K562 (cell line): ENCODE data around the gene TM4SF4. TPM values are rescaled to one million over a fixed set of nuclear protein-coding genes. Genes with fewer than 3 reads are reported as not detected.

Experiments used
- ATAC-seq: fragments of 200-7000 bp; cut with Tn5 transposase; 3 replicates; pipeline ENCODE4 v1.9.1; 2020; ENCODE audit warnings: moderate library complexity
- BruUV-seq: library from RNA; stranded (reverse); fragments of 400-500 nt; replicated peaks from 2 replicates; lab custom pipeline; 2021; lab: Mats Ljungman, UMichigan
- CTCF ChIA-PET: fragments of 300-600 bp; formaldehyde crosslinking; extraction: SDS; loops from one replicate; lab custom pipeline; 2021; ENCODE audit warnings: low intra/inter-chr PET ratio; lab: Yijun Ruan, JAX
- POLR2A ChIA-PET: fragments of 300-600, 350-650 bp; sonication (Branson Sonifier 250); formaldehyde crosslinking; extraction: SDS; loops from one replicate; lab custom pipeline; 2021; ENCODE audit warnings: antibody characterized with exemption, inconsistent platforms; lab: Yijun Ruan, JAX
- DNase-seq, 4 experiments: peaks; one replicate each; pipeline versions ENCODE4 v3.0.0 to v3.0.0-alpha.2; 2011 to 2018; ENCODE audit warnings: low spot score in 3 of 4, mixed read lengths in 3 of 4; ENCODE audit errors: extremely low read depth in 1 of 4
- FAIRE-seq: peaks from 2 replicates; lab custom pipeline; 2011; peaks lifted over from hg19 to GRCh38; lab: Jason Lieb, UNC
- H2AFZ ChIP-seq: 2 replicates; pipeline ENCODE4 v1.6.0; 2011; ENCODE audit warnings: low read depth, low read length, control low read depth, inconsistent platforms
- H3K27ac ChIP-seq: fragments of 200-600 bp; 3 replicates; pipeline ENCODE4 v1.8.0; 2011; ENCODE audit warnings: low read depth, mild to moderate bottlenecking, control low read depth, inconsistent platforms, low read length, moderate library complexity, mixed read lengths; ENCODE audit errors: extremely low read depth
- H3K27me3 ChIP-seq, 2 experiments: fragments of 300-600 bp in 1 of 2; 2 replicates in 1 of 2; 3 replicates in 1 of 2; pipeline versions ENCODE4 v1.6.0 to v1.8.0; 2011; ENCODE audit warnings: inconsistent platforms in 2 of 2, low read length in 2 of 2, mild to moderate bottlenecking in 1 of 2, mixed read lengths in 1 of 2, moderate library complexity in 1 of 2; ENCODE audit not compliant: control insufficient read depth in 2 of 2, insufficient read depth in 2 of 2
- H3K36me3 ChIP-seq: fragments of 300-600 bp; 3 replicates; pipeline ENCODE4 v1.8.0; 2011; ENCODE audit warnings: mild to moderate bottlenecking, low read length, inconsistent platforms; ENCODE audit not compliant: control insufficient read depth, insufficient read depth
- H3K4me1 ChIP-seq, 2 experiments: fragments of 200-600 bp in 1 of 2; replicated peaks in 1 of 2; 2 replicates in 1 of 2; 3 replicates in 1 of 2; pipeline versions ENCODE4 v1.5.1 to v1.8.0; 2011; ENCODE audit warnings: inconsistent platforms in 2 of 2, low read length in 2 of 2, mild to moderate bottlenecking in 1 of 2, mixed read lengths in 1 of 2, moderate library complexity in 1 of 2; ENCODE audit not compliant: control insufficient read depth in 2 of 2, insufficient read depth in 2 of 2
- H3K4me2 ChIP-seq: 2 replicates; pipeline ENCODE4 v1.6.1; 2011; ENCODE audit warnings: low read length, control low read depth, inconsistent platforms, mixed read lengths; ENCODE audit not compliant: insufficient read depth
- H3K4me3 ChIP-seq: fragments of 200-600 bp; sonication (generic), shearing (Covaris generic); 2 replicates; pipeline ENCODE4 v1.5.1; 2016; ENCODE audit warnings: control low read depth, inconsistent platforms
- H3K79me2 ChIP-seq: fragments of 200-600 bp; 3 replicates; pipeline ENCODE4 v1.8.0; 2011; ENCODE audit warnings: low read length, inconsistent platforms; ENCODE audit not compliant: control insufficient read depth, insufficient read depth
- H3K9ac ChIP-seq, 2 experiments: 2 replicates each; pipeline versions ENCODE4 v1.6.0 to v1.6.1; 2011; ENCODE audit warnings: low read depth in 2 of 2, low read length in 2 of 2, control low read depth in 1 of 2, inconsistent platforms in 1 of 2, mild to moderate bottlenecking in 1 of 2, mixed read lengths in 1 of 2; ENCODE audit not compliant: insufficient read depth in 1 of 2
- H3K9me1 ChIP-seq: one replicate; pipeline ENCODE4 v1.6.0; 2011; ENCODE audit warnings: inconsistent platforms, mild to moderate bottlenecking, low read length, moderate library complexity; ENCODE audit not compliant: control insufficient read depth, insufficient read depth
- H3K9me3 ChIP-seq: replicated peaks from 2 replicates; pipeline ENCODE4 v1.5.1; 2011; ENCODE audit warnings: low read depth, low read length, inconsistent platforms; ENCODE audit not compliant: control insufficient read depth, insufficient read depth
- H4K20me1 ChIP-seq: replicated peaks from 2 replicates; pipeline ENCODE4 v1.6.1; 2011; ENCODE audit warnings: low read length, inconsistent platforms, mixed read lengths; ENCODE audit not compliant: control insufficient read depth, insufficient read depth
- E2F3 ChIP-seq: fragments of 250-450 bp; sonication (Bioruptor Pico); IDR thresholded peaks from 2 replicates; pipeline ENCODE4 v1.4.0; 2020; ENCODE audit warnings: mild to moderate bottlenecking
- HDAC2 ChIP-seq: fragments of 450-650 bp; IDR thresholded peaks from 2 replicates; pipeline ENCODE4 v1.6.1; 2016; ENCODE audit warnings: mild to moderate bottlenecking
- HDGF ChIP-seq: fragments of 450-650 bp; IDR thresholded peaks from 2 replicates; pipeline ENCODE4 v1.6.1; 2016
- HNRNPK ChIP-seq: fragments of 200-400 bp; formaldehyde crosslinking; IDR thresholded peaks from one replicate; pipeline ENCODE4 v1.6.1; 2018; ENCODE audit warnings: mild to moderate bottlenecking, low read depth, low read length; ENCODE audit not compliant: poor library complexity, severe bottlenecking
- MTF1 ChIP-seq: fragments of 250-450 bp; sonication (Bioruptor Pico); IDR thresholded peaks from 2 replicates; pipeline ENCODE4 v1.9.0; 2021; ENCODE audit warnings: moderate library complexity, mild to moderate bottlenecking, inconsistent platforms, borderline replicate concordance
- NFXL1 ChIP-seq: fragments of 450-650 bp; formaldehyde crosslinking; IDR thresholded peaks from 2 replicates; pipeline ENCODE4 v1.4.0; 2021; ENCODE audit warnings: mild to moderate bottlenecking
- NONO ChIP-seq, 2 experiments: fragments of 200-400 bp in 1 of 2; fragments of 450-650 bp in 1 of 2; formaldehyde crosslinking in 1 of 2; IDR thresholded peaks; 2 replicates each; pipeline ENCODE4 v1.6.1; 2017; ENCODE audit warnings: low read depth in 2 of 2, mild to moderate bottlenecking in 2 of 2, moderate library complexity in 2 of 2, low read length in 1 of 2
- POLR2AphosphoS5 ChIP-seq: IDR thresholded peaks from 2 replicates; pipeline ENCODE4 v1.6.1; 2011; ENCODE audit warnings: mild to moderate bottlenecking, low read depth, low read length, moderate library complexity; ENCODE audit not compliant: control insufficient read depth, insufficient read depth
- SAFB2 ChIP-seq: fragments of 200-400 bp; formaldehyde crosslinking; IDR thresholded peaks from 2 replicates; pipeline ENCODE4 v1.6.1; 2018; ENCODE audit warnings: borderline replicate concordance, low read length, low read depth, moderate library complexity; ENCODE audit not compliant: severe bottlenecking
- SETDB1 ChIP-seq: IDR thresholded peaks from one replicate; pipeline ENCODE4 v1.6.1; 2012; ENCODE audit warnings: low read length, control low read depth, inconsistent platforms
- SMAD1 ChIP-seq: fragments of 150-350 bp; IDR thresholded peaks from 2 replicates; pipeline ENCODE4 v1.6.1; 2014; ENCODE audit warnings: low read length, low read depth; ENCODE audit not compliant: partially characterized antibody
- TAF7 ChIP-seq: fragments of 450-650 bp; IDR thresholded peaks from 2 replicates; pipeline ENCODE4 v1.6.1; 2016; ENCODE audit warnings: missing genetic modification characterization, missing compliant biosample characterization
- TOE1 ChIP-seq, 2 experiments: fragments of 450-650 bp in 1 of 2; sonication (generic) in 1 of 2; formaldehyde crosslinking in 1 of 2; IDR thresholded peaks; 2 replicates each; pipeline versions ENCODE4 v1.7.1 to v1.8.0; 2016 to 2022; ENCODE audit warnings: borderline replicate concordance in 2 of 2, mild to moderate bottlenecking in 2 of 2, antibody characterized with exemption in 1 of 2, inconsistent platforms in 1 of 2, low read depth in 1 of 2, missing genetic modification reagents in 1 of 2, moderate library complexity in 1 of 2
- ZSCAN32 ChIP-seq: fragments of 450-650 bp; formaldehyde crosslinking; IDR thresholded peaks from 2 replicates; pipeline ENCODE4 v1.4.0; 2020; ENCODE audit warnings: mild to moderate bottlenecking, moderate library complexity
- WGBS: fragments of 100-300 bp; shearing (Covaris generic); methylation state at CpG from one replicate; pipeline ENCODE4 v1.1.6; 2016; ENCODE audit warnings: low coverage, mixed read lengths; ENCODE audit not compliant: insufficient coverage; ENCODE audit errors: missing lambda C conversion rate; 5-methylcytosine and 5-hydroxymethylcytosine counted together
- in situ Hi-C: fragments of 300-500 bp; cut with MboI; formaldehyde crosslinking; loops from 4 replicates; pipeline ENCODE4 v1.15.0; 2018; ENCODE audit warnings: inconsistent platforms, mixed read lengths
- intact Hi-C: fragments of 100-400 bp; cut with micrococcal nuclease; formaldehyde crosslinking; loops from 2 replicates; pipeline ENCODE4 v1.14.2; 2022
- polyA plus RNA-seq, 8 experiments: library from polyadenylated mRNA; depleted of rRNA in 4 of 8; stranded (reverse) in 5 of 8; unstranded in 3 of 8; fragments of >200 nt; fragmentation: Nextera tagmentation in 2 of 8; fragmentation: Illumina TruSeq in 1 of 8; extraction: Ambion mirVana in 2 of 8; extraction: Trizol in 1 of 8; gene quantifications; 2 replicates each; pipeline versions ENCODE4 v1.2.1 to v1.2.3, GENCODE V29; 2011 to 2014; ENCODE audit warnings: inconsistent platforms in 1 of 8, missing spikeins in 1 of 8
- total RNA-seq, 7 experiments: library from RNA; depleted of rRNA in 6 of 7; stranded (reverse); fragments of >200 nt in 6 of 7; fragmentation: Illumina TruSeq in 2 of 7; extraction: Trizol in 2 of 7; gene quantifications; 2 replicates each; pipeline versions ENCODE4 v1.2.1 to v1.2.3, GENCODE V29; 2011 to 2021; ENCODE audit warnings: low replicate concordance in 1 of 7
- TF ChIP-seq, protein P1 (sequence below): sonication (generic); formaldehyde crosslinking; IDR thresholded peaks from 2 replicates; pipeline ENCODE4 v1.8.0; 2022; ENCODE audit warnings: mild to moderate bottlenecking, missing genetic modification reagents
- TF ChIP-seq, protein P2 (sequence below): fragments of 250-450 bp; sonication (Bioruptor Pico); IDR thresholded peaks from 2 replicates; pipeline ENCODE4 v1.8.0; 2021; ENCODE audit warnings: moderate library complexity, mild to moderate bottlenecking, inconsistent platforms

TM4SF4 gene
- total and polyA plus RNA-seq, 9 of the 15 experiments (the other 6 are each of a cell fraction or from before 2014, with no cell fraction given): 0.31 TPM; not detected in 8

DNA sequence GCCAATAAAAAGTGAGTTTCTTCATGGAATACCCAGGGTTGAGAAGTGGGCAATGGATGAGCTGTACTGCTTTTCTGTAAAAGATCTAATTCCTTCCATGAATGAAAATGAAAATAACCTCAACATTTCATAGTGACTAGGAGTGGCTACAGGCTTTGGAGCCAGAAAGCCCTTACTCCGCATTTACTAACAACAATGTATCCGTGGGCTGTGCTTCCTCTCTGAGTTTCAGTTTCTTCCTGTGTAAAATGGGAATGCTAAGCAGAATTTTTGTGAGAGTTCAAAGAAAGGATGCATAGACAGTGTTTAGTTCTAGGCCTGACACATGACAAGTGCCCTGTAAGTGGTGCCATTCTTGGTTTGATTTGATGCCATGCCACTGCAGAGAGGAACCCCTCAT lies 49.6 kb upstream of the TM4SF4 start:
- FAIRE-seq (no peak), DNase-seq (no peak), ATAC-seq (no peak)
- no peaks in the 10 kb centered on the region for H3K36me3 ChIP-seq
- no peak overlapping the region for H3K27ac ChIP-seq
- no peak for TF ChIP-seq HNRNPK
- no peak for TF ChIP-seq E2F3 (CRISPR knock-in tag)
- TF ChIP-seq NFXL1: no peak
- TF ChIP-seq NONO (IDR thresholded peaks at IDR 0.05; ENCODE audit: low read depth in 2 of 2, low read length in 1 of 2): no peak
- no TSS peak for BruUV-seq
- WGBS: 0% methylated on average over 2 of the region's 2 CpGs
- CTCF ChIA-PET: no interaction called here
- no peaks in the 10 kb centered on the region for H3K9me3 ChIP-seq
- H3K9me1 ChIP-seq: no peaks in the 10 kb centered on the region
- intact Hi-C loops (no loop called here), in situ Hi-C loops (no loop called here)
- H2AFZ ChIP-seq: no peak overlapping the region
- no peaks in the 10 kb centered on the region for H4K20me1 ChIP-seq
- no peaks in the 10 kb centered on the region for H3K79me2 ChIP-seq
- H3K4me1 ChIP-seq: no peaks in the 10 kb centered on the region
- H3K4me2 ChIP-seq: no peak overlapping the region
- H3K9ac ChIP-seq: no peak overlapping the region
- H3K4me3 ChIP-seq: no peak overlapping the region
- no peaks in the 10 kb centered on the region for H3K27me3 ChIP-seq
- POLR2A ChIA-PET: no interaction called here

DNA sequence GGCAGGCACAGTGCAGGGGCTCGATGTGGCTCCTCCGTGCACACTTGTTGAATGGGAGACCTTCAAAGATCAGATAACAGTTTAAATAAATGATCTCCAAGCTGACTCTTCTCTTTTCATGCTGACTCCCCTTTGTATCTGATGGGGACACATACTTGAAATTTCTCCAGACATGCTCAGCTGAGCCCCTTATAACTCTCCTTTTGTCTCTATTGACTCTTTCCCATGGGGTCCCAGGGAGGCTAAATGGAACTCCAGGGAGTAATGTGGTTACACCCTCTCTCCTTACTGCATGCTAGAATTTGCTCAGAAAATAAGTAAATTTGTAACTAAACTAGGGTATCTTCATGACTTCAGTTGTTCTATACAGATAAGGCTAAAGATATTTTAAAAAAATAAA lies 48.2 kb upstream of the TM4SF4 start:
- 0% methylated on average over 2 of the region's 2 CpGs for WGBS
- H3K9me3 ChIP-seq: no peaks in the 10 kb centered on the region
- no peak overlapping the region for H3K4me2 ChIP-seq
- in situ Hi-C loops: no loop called here
- no peak overlapping the region for H2AFZ ChIP-seq
- DNase-seq (no peak), FAIRE-seq (no peak), ATAC-seq (no peak)
- H3K9ac ChIP-seq: no peak overlapping the region
- H3K4me3 ChIP-seq: no peak overlapping the region
- H3K27ac ChIP-seq: no peak overlapping the region
- no peaks in the 10 kb centered on the region for H3K36me3 ChIP-seq
- no peaks in the 10 kb centered on the region for H4K20me1 ChIP-seq
- no peaks in the 10 kb centered on the region for H3K9me1 ChIP-seq
- no peaks in the 10 kb centered on the region for H3K27me3 ChIP-seq
- POLR2A ChIA-PET: no interaction called here
- BruUV-seq: no TSS peak
- H3K79me2 ChIP-seq: no peaks in the 10 kb centered on the region
- intact Hi-C loops: no loop called here
- CTCF ChIA-PET: no interaction called here
- no peaks in the 10 kb centered on the region for H3K4me1 ChIP-seq
- TF ChIP-seq POLR2AphosphoS5 (no peak), SAFB2 (no peak), SMAD1 (no peak), HDAC2 (no peak), SETDB1 (no peak), TAF7 (tag) (no peak), MTF1 (CRISPR knock-in tag) (no peak), ZSCAN32 (CRISPR knock-in tag) (no peak), TOE1 (IDR thresholded peaks at IDR 0.05; ENCODE audit: borderline replicate concordance) (no peak), TOE1 (CRISPR knock-in tag; IDR thresholded peaks at IDR 0.05; ENCODE audit: borderline replicate concordance, low read depth) (no peak), HDGF (no peak)
- TF ChIP-seq, protein P1, sequence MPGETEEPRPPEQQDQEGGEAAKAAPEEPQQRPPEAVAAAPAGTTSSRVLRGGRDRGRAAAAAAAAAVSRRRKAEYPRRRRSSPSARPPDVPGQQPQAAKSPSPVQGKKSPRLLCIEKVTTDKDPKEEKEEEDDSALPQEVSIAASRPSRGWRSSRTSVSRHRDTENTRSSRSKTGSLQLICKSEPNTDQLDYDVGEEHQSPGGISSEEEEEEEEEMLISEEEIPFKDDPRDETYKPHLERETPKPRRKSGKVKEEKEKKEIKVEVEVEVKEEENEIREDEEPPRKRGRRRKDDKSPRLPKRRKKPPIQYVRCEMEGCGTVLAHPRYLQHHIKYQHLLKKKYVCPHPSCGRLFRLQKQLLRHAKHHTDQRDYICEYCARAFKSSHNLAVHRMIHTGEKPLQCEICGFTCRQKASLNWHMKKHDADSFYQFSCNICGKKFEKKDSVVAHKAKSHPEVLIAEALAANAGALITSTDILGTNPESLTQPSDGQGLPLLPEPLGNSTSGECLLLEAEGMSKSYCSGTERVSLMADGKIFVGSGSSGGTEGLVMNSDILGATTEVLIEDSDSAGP (CRISPR knock-in tag): no peak
- TF ChIP-seq, protein P2, sequence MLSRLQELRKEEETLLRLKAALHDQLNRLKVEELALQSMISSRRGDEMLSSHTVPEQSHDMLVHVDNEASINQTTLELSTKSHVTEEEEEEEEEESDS (CRISPR knock-in tag): no peak
